Measurements from ENCODE around the gene GAS2L1.
"Not testable (repeated sequence)": the region's sequence is repeated elsewhere in the genome, so short reads cannot be mapped to it uniquely, and the experiment has no call there.

GAS2L1 gene

DNA sequence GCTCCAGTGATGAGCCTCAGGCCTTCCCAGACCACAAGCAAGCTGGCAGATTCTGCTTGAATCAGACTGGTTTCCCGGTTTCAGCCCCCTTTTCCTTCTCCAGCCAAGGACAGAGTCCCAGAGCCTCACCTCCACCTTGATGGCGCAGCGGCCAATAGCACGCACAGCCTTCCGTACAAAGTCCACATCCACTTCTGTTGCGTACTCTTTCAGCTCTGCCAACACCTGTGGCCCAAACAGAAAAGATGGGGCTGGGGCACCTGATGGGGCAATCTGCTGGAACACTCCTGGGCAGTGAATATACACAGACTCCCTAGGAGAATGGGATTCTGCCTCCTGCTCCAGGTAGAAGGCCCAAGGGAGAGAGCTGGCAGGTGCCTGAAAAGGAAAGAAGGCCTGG is 44.6 kb downstream of the GAS2L1 start:
- H3K4me3 ChIP-seq, result no peak overlapping the region
- no peaks in the 10 kb centered on the region for H3K9me3 ChIP-seq (ENCODE audit: low read depth, low read length)
- H3K27ac ChIP-seq, result no peak overlapping the region
- H3K36me3 ChIP-seq (ENCODE audit: insufficient read depth, low read length), result peaks cover 69% of the 10 kb centered on the region
- no peak overlapping the region for H3K9ac ChIP-seq (ENCODE audit: insufficient read length)
- TF ChIP-seq FOXP2 (optimal IDR thresholded peaks at IDR 0.05; ENCODE audit: control extremely low read depth, extremely low read length, insufficient read depth) (no peak), EZH2 (IDR thresholded peaks at IDR 0.05) (no peak), POLR2AphosphoS5 (IDR thresholded peaks at IDR 0.05; ENCODE audit: borderline replicate concordance, low read depth, low read length) (no peak)
- no peak for DNase-seq (ENCODE audit: low read depth, low spot score)

DNA sequence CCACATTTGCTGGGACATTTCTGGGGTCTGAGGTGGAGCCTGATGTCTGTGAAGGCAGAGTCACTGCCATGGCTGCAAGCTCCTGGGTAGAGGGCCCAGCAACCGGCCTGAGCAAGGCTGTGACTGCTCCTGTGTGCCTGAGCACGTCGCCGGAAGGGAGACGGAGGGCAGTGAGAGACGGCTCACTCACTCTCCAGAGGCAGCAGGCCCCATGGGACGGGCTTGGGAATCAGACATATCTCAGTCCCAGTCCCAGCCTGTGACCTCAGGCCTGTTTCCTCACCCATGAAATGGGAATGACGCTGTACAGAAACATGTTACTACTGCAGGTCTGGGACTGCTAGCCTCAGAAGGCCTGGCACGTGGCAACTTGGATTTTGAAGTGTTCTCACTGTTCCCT is 45.4 kb downstream of the GAS2L1 start:
- H3K4me3 ChIP-seq, result no peak overlapping the region
- DNase-seq (ENCODE audit: low read depth, low spot score), result no peak
- H3K9me3 ChIP-seq (ENCODE audit: low read depth, low read length), result no peaks in the 10 kb centered on the region
- H3K27ac ChIP-seq, result no peak overlapping the region
- peaks cover 66% of the 10 kb centered on the region for H3K36me3 ChIP-seq (ENCODE audit: insufficient read depth, low read length)
- H3K9ac ChIP-seq (ENCODE audit: insufficient read length), result no peak overlapping the region
- TF ChIP-seq EZH2 (IDR thresholded peaks at IDR 0.05) (no peak), FOXP2 (optimal IDR thresholded peaks at IDR 0.05; ENCODE audit: control extremely low read depth, extremely low read length, insufficient read depth) (no peak), POLR2AphosphoS5 (IDR thresholded peaks at IDR 0.05; ENCODE audit: borderline replicate concordance, low read depth, low read length) (no peak)

DNA sequence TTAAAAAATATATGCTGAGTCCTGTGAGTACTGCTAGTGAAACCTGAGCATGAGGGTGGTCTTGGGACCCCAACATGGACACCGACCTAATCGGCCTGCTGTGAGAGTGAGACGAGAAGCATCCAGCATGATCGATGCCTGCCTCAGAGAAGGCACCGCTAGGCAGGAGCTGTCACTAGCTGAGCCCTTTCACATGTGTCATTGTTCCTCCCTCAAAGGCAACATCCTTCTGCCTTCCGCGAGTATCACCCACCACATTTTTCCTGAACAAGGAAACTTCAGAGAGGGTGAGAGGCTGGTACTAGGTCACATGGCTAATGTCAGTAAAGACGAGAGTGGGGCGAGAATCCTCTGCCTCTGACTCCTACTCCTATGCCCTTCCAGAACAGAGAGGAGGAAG is 46.3 kb downstream of the GAS2L1 start:
- H3K4me3 ChIP-seq, result no peak overlapping the region
- DNase-seq (ENCODE audit: low read depth, low spot score), result no peak
- H3K9ac ChIP-seq (ENCODE audit: insufficient read length), result no peak overlapping the region
- TF ChIP-seq FOXP2 (optimal IDR thresholded peaks at IDR 0.05; ENCODE audit: control extremely low read depth, extremely low read length, insufficient read depth), result no peak
- H3K9me3 ChIP-seq (ENCODE audit: low read depth, low read length), result no peaks in the 10 kb centered on the region
- H3K27ac ChIP-seq, result no peak overlapping the region
- peaks cover 60% of the 10 kb centered on the region for H3K36me3 ChIP-seq (ENCODE audit: insufficient read depth, low read length)

DNA sequence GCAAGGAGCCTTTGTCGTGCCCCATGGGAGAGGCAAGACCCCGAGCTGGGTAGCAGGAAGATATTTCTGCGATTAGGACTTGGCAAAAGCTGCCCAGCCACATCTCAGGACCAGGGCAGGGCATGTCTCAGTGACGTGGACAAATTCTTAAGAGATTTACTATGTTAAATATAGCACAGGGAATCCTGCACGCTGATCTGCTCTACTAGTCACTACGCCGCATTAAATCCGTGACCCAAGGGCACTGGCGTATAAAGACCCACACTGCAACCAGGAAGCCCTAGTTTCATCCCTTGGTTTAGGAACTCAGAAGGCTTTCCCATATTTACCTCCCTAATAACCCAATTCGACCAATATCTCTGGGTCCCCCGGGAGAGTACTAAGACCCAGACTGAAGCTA is 46.8 kb downstream of the GAS2L1 start:
- no peak overlapping the region for H3K4me3 ChIP-seq
- no peaks in the 10 kb centered on the region for H3K9me3 ChIP-seq (ENCODE audit: low read depth, low read length)
- TF ChIP-seq EZH2 (IDR thresholded peaks at IDR 0.05) (no peak), FOXP2 (optimal IDR thresholded peaks at IDR 0.05; ENCODE audit: control extremely low read depth, extremely low read length, insufficient read depth) (no peak), POLR2AphosphoS5 (IDR thresholded peaks at IDR 0.05; ENCODE audit: borderline replicate concordance, low read depth, low read length) (no peak)
- peaks cover 59% of the 10 kb centered on the region for H3K36me3 ChIP-seq (ENCODE audit: insufficient read depth, low read length)
- no peak overlapping the region for H3K27ac ChIP-seq
- no peak for DNase-seq (ENCODE audit: low read depth, low spot score)
- H3K9ac ChIP-seq (ENCODE audit: insufficient read length), result no peak overlapping the region

DNA sequence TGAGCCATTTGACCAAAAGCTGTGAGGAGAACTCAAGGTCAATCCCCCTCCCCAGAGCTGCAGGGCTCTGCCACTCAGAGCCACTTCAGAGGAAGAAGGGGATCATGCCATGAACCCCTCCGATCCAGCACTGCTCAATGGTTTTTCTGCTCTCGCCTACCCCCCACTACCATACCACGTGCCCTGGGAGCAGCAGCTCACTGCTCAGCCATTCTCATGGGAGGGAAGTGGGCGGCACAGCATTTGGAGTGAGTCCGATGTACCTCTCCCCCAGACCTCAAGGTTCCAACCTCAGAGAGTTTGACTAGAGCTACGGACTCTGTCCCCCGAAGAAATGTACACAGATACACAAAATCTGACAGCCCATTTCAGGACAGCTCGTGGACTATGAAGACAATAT is 47.4 kb downstream of the GAS2L1 start:
- Histone ChIP-seq H3K27ac (no peak overlapping the region), H3K36me3 (ENCODE audit: insufficient read depth, low read length) (peaks cover 59% of the 10 kb centered on the region), H3K9ac (ENCODE audit: insufficient read length) (no peak overlapping the region), H3K4me3 (no peak overlapping the region), H3K9me3 (ENCODE audit: low read depth, low read length) (no peaks in the 10 kb centered on the region)
- TF ChIP-seq EZH2 (IDR thresholded peaks at IDR 0.05) (no peak), FOXP2 (optimal IDR thresholded peaks at IDR 0.05; ENCODE audit: control extremely low read depth, extremely low read length, insufficient read depth) (no peak), POLR2AphosphoS5 (IDR thresholded peaks at IDR 0.05; ENCODE audit: borderline replicate concordance, low read depth, low read length) (no peak)
- no peak for DNase-seq (ENCODE audit: low read depth, low spot score)

DNA sequence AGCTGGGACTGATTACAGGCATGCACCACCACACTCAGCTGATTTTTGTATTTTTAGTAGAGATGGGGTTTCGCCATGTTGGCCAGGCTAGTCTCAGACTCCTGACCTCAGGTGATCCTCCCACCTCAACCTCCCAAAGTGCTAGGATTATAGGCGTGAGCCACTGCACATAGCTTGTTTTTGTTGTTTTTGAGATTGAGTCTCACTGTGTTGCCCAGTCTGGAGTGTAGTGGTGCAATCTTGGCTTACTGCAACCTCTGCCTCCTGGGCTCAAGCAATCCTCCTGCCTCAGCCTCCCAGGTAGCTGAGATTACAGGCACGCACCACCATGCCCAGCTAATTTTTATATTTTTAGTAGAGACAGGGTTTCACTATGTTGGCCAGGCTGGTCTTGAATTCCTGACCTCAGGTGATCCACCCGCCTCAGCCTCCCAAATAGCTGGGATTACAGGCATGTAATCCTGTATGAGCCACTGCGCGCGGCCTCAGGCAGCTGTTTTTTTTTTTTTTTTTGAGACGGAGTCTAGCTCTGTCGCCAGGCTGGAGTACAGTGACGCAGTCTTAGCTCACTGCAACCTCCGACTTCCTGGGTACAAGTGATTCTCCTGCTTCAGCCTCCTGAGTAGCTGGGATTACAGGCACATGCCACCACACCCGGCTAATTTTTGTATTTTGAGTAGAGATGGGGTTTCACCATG is 50.9 kb downstream of the GAS2L1 start:
- not testable (repeated sequence) for H3K9me3 ChIP-seq (ENCODE audit: low read depth, low read length); DNase-seq (ENCODE audit: low read depth, low spot score); H3K4me3 ChIP-seq; H3K9ac ChIP-seq (ENCODE audit: insufficient read length); H3K27ac ChIP-seq
- peaks cover 44% of the 10 kb centered on the region for H3K36me3 ChIP-seq (ENCODE audit: insufficient read depth, low read length)

DNA sequence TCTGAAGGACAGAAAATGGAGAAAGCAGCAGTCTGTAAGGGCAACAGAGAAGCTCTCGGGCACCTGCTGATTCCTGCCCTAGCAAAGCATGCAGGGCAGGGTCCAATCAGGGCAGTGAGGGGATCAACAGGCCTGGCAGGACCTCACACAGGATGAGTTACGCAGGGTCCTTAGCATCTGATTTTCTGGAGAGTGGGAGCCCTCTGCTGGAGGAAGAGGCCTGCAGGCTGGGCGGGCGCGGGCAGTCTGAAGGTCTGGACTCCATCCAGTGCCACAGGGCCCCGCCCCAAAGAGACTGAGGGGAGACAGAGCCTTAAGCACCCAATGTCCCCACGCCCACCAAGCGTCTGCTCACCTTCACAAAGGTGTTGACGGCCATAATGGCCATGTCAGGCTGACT is 53.0 kb downstream of the GAS2L1 start:
- peaks cover 25% of the 10 kb centered on the region; the same call in 1 of the 2 replicates for H3K36me3 ChIP-seq (ENCODE audit: insufficient read depth, low read length)
- H3K4me3 ChIP-seq, result no peak overlapping the region
- TF ChIP-seq EZH2 (IDR thresholded peaks at IDR 0.05) (no peak), POLR2AphosphoS5 (IDR thresholded peaks at IDR 0.05; ENCODE audit: borderline replicate concordance, low read depth, low read length) (no peak), FOXP2 (optimal IDR thresholded peaks at IDR 0.05; ENCODE audit: control extremely low read depth, extremely low read length, insufficient read depth) (no peak)
- H3K9ac ChIP-seq (ENCODE audit: insufficient read length), result no peak overlapping the region
- no peaks in the 10 kb centered on the region for H3K9me3 ChIP-seq (ENCODE audit: low read depth, low read length)
- no peak for DNase-seq (ENCODE audit: low read depth, low spot score)
- H3K27ac ChIP-seq, result no peak overlapping the region
